ENCODE data around the gene ANO1.

The ANO1 gene

DNA sequence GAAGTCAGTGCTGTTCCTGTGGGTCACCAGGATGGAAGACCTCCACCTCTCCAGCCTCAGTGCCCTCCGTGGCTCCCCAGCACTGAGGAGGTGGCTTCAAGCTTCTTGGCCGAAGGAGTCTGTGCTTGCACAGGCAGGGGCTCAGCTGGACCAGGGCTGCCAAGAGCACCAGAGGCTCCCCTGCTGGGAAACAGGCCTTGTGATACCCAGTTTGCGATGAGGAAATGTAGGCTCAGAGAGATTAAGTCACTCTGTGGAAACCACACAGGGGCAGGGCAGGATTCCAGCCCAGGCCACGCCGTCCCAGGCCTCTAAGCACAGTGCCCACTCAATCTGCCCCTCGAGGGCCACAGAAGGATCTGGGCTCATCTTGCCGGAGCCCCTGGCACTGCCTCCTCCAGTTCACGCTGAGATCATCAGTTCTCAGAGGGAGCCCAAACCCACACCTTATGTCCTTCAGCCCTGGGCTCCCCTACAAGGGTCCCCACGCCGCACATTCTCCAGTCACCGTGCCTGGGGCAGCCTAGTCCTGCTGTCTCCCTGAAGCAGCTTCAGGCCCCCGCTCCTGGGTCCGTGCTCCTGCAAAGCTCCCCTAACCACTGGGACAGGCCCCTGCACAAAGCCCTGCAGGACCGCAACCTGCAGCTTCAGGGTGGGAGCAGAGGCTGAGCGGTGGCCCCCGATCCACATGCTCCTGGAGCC lies 21.6 kb downstream of the ANO1 start:
- DNase-seq, result no peak

DNA sequence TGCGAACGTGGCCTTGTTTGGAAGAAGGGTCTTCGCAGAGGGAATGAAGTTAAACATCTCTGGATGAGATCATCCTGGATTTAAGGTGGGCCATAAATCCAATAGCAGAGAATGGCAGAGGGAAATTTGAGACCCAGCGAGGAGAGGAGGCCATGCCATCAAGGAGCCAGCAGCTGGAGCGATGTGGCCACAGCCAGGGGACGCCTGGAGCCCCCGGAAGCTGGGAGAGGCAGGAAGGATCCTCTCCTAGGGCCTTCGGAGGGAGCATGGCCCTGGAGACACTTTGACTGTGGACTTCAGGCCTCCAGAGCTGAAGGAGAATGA lies 22.1 kb downstream of the ANO1 start:
- DNase-seq, result no peak

DNA sequence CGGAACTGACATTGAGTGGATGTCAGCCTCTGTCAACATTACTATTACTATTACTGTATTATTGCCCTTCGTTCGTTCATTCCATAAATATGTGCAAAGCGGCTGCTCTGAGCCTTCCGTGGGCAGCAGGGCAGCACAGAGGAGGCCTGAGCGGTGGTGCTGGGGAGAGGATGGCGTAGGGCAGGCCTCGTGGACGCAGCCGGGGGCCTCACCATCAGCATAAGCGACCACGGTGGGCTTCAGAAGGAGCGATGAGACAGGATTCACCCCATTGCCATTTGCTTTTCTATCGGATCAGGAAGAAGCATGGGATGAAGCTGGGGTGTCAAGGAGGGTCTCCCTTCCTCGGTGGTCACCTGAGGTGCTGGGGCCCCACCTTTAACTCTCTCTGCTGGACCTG lies 22.7 kb downstream of the ANO1 start:
- DNase-seq, result no peak

DNA sequence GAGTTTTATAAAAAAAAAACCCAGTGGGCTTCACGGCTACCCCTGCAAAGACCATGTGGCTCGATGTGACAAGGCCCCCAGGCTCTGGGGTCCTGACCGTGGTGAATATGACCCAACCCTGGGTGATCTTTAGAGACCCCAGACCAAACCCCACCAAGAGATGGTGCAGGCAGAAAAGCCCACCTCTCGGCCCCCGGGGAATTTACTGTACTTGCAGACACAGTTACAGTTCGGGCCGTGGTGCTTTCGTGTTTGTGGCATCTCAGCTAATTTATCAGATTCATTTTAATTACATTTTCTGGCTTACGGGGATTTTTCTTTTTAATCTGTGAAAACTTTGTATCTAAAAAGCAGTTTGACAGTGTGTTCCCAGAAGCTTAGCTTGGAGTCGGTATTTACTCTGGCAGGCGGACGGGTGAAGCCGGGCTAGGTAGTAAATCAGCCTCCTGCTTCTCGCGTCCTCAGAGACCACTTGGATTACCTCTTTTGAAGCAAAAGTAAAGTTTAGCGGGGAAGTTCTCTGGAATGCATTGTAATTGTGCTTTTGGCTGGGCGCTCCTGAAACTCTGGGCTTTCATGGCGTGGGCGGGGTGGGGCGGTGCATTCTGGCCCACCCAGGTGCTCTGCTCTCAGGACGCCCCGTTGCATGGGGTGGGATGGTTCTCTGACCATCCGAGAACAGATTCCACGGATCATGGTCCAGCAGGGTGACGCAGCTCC lies 25.3 kb downstream of the ANO1 start:
- DNase-seq, result no peak

DNA sequence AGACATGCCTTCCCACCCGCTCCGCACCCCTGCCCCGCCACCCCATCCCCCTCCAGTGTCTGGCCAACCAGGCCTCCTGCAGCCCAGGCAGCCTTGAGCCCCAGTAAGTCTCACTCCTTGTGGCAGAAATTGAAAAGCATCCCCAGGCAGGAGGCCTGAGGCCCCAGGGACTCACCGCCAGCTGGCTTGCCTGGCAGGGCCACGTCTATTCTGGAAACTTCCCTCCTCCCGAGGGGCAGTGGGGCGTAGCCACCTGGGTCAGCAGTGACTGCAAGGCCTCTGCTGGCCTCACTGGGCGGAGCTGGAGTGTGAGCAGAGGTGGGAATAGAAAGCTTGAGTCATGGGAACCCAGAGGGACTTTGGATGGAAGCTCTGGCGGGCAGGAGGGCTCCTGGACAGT lies 26.3 kb downstream of the ANO1 start:
- no peak for DNase-seq

DNA sequence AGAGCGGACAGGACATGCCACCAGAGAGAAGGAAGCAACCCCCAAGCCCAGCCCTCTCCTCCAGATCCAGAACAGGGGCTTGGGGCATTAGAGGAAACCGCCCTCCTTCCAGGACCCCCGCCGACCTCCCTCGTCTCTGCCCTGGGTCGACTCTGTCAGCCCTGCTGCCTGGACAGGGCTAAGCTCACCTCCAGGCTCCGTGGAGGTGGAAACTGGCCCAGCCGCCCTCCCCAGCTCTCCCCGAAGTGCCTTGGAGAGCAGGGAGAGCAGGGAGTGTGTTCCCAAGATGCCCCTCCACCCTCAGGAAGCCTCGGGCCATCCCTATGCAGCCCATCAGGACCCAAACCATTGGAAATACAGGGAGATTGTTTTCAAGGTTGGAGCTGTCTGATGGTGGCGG lies 26.8 kb downstream of the ANO1 start:
- no peak for DNase-seq

DNA sequence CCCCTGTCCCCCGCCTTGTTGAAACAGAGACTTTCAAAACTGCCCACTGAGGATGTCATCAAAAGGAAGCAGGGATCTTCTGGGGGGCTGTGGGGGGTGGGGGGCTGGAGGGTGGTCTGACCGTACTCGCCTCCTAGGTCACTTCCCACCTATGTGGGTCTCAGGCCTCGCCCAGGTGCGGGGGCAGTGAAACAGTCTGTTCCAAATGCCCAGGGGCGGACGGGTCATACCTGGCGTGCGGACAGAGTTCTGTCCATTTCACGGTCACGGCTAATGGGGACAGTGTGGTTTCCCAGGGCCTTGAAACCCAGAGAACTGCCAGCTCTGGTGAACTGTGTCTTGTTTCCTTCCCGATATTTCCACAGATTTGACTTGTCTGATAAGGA lies 27.2 kb downstream of the ANO1 start:
- no peak for DNase-seq

DNA sequence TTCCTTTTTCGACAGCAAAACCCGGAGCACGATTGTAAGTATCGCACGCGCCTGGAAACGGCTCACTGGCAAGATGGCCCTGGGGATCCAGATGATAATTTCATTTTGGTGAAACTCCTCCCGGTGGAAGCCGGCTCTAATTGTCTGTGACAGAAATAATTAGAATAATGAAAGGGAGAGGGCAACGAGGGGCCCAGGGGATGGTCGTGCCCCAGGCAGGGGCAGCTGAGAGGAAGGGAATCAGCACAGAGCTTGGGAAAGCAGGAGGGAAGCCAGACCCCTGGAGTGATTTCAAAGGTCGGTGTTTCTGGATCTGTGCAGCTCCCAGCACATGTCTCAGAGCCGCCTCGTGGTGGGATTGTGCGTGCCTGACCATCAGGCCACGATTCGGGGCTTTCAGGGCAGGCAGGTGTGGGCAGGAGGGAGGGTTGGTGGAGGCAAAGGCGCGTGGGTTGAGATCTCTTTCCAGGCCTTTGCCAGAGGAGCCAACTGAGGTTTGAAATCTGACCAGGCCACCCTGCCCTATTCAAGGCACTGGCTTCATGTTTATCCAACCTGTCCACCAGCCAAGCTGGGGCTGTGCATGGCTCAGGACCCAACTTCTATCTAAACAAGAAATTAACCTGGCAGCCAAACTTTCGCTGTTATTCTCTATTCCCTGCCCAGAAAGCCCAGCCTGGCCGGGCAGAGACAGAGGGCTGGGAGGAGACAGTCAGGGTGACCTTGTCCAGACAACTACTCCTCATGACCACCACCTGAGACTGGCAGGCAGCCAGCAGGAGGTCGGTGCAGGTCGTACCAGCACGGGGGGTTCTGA lies 27.8 kb downstream of the ANO1 start:
- DNase-seq, result no peak

DNA sequence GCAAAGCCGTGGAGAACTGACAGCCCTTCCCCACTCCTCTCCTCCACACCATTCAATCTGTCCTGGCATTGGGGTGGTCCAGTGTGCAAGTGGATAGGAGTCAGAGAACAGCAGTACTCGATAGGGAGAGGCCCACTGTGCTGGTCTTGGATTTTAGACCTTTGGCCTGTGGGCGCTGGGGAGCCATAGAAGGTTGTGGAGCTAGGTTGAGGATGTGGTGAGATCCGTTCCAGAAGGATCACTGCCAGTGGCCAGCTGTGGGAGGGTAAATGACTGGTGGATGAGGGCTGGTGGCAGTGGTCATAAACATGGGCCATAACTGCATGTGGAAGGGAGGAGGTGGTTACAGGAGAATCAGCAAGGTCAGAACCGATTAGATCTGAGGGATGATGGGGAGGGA lies 28.6 kb downstream of the ANO1 start:
- no peak for DNase-seq

DNA sequence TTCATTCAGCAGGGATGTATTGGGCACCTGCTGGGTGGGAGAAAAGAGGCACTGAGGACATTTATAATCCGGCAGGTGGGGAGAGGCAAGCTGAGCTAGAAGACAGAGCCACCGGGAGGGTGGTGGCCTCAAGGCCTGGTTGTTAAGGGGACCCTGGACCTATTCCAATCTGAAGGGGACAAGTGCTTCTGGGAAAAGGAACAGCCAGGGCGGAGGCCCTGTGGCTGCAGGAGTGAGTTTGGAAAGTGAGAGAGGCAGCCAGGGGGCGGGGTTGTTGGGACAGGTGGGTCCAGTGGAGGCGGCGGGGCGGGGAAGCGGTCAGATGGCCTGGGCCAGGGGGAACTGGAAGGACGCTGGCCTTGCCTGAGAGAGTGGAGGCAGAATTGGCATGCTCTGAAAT lies 29.1 kb downstream of the ANO1 start:
- DNase-seq, result no peak

DNA sequence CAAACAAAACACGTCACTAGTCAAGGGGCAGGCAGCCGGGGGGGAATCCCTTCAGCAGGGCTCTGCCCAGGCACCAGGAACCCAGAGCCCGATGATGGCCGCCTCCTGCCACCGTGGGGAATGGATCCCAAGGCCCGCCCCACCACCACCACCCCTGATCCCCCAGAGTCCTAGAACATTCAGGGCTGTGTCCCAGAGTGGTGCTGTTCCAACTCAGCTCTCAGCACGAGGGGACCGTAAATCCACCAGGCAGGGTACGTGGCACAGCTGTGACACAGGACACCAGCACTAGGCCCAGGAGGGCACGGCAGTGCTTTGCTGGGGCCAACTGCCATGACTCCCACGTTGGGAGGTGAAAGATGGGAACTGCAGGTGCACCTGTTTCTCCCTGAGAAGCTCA lies 29.6 kb downstream of the ANO1 start:
- DNase-seq, result no peak

DNA sequence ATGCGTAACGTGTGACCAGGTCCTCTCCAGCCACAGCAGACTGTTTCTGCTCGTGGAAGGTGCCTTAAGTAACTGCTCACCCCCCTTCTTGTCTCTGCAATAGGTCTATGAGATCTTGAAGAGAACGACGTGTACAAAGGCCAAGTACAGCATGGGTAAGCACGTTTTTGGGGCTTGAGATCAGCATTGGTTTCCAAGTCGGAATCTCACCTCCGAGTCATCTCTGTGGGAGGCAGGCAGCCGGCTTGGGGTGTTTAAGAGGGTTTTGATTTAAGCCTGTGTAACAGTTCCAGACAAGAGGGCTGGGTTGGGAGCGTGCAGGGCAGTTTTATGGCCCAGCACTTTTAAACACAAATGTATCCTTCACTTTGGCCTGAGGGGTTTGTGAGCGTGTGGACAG lies 30.1 kb downstream of the ANO1 start:
- no peak for DNase-seq

DNA sequence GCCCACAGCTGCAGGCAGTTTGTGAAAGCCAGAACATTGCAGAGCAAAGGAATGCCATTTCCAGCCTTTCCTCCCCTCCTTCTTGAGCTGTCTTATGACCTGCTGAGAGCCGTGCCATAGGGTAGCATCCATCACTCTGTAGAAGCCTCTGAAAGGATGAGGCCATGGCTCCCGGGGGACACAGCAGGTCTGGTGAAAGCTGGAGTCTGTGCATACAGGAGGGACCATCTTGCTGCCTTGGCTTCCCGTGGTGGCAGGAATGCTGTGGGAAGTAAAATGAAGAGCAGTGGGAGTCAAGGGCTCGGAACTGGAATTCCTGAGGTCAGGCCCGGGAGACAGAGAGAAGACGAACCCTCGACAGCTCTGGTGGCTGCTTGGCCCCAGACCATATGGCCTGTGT lies 30.9 kb downstream of the ANO1 start:
- no peak for DNase-seq

DNA sequence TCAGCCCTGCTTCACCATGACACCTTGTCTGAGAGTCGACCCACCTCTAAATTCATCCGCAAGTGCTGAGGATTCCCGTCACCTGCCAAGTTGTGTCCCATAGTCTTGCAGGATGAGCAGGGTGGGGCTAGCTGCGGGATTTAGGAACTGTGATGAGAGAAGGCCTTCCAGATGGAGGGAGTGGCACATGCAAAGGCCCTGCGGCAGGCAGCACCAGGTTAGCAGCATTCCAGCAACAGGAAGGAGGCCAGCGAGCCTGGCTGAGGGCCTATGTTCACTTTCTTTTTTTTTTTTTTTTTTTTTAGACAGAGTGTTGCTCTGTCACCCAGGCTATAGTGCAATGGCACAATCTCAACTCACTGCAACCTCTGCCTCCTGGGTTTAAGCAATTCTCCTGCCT lies 31.8 kb downstream of the ANO1 start:
- DNase-seq, result no peak

DNA sequence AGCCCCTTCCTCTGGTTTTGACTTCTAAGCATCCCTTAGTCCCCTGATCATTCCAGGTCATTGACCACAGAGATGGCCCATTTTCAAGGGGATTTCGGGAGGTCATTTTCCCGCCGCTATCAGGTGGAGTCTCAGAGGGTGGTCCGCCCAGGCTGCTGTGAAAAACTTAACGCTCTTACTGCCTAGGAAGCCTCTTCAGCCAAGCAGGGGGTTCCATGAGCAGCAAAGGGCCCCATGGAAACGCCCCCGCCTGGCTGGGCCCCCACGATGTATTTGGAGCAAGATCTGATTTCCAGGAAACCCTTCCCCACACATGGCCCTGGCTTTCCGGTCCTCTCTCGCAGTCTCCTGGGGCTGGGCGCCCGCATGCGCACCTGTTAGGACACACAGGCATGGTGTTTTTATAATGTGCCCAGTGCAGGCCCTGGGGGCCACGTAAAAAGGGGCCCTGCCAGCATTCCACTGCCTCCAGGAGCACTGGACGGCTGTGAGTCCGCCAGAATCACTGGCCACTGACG lies 32.5 kb downstream of the ANO1 start:
- no peak for DNase-seq

DNA sequence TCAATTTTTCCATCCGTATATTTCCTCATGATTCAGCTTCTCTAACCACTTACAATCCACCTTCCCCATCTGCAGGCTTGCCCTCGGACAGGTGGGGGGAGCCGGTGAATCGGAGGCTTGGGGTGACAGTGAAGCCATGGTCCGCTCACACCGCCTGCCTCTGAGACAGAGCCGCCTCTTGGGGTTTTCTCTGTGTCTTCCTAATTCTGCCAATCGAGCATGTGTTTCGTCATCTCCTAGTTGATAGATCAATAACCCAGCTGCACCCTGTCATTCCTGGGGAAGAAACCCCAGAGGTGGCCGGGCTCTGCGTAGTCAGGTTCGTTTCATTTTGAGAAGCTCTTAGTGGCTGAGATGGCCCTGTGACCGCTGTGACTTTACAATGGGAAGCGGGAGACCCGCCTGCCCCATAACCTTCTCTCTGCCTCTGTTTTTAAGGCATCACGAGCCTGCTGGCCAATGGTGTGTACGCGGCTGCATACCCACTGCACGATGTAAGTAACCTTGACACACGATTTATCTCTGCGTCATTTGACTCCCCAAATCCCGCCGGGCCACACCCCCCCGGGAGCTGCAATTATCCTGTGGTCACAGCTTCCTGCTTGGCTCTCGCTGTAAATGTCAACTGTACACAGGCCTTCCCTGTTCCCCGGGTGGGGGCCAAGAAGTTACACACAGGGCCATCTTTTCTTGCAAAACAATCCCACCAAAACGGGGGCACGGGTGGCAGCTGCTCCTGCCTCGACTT lies 33.3 kb downstream of the ANO1 start:
- DNase-seq, result no peak

DNA sequence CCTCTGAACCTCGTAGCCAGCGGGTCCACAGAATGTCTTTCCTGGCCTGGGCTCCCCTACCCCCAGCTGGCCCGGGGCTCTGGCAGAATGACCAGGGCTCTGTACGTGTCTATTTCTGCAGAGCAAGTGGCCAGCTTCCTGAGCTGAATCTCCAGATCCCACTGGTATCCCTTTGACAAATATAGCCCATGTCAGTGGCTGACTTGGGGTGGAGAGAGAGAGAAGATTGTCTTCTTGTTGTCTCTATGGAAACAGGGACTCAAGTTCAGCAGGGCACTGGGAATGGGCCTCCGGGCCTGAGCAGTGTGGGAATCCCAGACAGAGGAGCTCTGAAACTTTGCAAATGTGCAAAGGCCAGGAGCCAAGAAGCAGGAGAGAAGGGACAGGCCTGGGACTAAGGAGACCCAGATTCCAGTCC lies 33.9 kb downstream of the ANO1 start:
- DNase-seq, result no peak

DNA sequence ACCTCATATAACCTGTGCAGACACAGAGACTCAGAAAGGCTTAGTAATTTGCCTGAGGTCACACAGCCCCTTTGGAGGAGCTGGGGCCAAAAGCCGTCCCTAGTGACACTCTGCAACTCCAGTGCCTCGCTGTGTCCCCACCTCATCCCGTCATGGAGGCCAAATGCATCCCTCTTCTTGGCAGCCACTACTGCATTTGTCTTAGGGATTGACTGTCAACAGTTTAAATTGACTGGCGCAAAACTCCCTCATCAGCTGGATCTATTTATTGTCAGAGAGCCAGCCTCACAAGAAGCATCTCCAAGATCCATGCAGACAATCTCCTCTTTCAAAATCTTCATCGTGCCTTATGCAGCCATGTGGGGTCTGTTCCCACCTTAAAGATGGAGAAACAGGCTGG lies 35.7 kb downstream of the ANO1 start:
- DNase-seq, result no peak

DNA sequence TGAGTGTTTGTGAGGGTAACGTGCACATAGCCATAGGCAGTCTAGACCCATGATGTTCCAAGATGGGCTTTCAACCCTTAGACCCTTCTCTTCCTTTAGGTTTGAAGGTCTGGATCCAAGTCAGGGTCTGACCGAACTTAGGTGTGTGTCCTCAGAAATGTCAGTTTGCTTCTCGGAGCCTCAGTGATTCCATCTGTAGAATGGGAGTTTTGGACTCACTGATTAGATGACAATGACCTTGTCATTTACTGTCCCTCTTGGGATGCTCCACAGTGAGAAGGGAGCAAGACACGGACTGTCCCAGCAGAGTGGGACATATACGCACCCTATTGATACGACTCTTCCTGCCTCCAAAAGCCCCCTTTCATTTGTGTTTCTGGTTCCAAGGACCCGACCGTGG lies 37.7 kb downstream of the ANO1 start:
- DNase-seq, result no peak

DNA sequence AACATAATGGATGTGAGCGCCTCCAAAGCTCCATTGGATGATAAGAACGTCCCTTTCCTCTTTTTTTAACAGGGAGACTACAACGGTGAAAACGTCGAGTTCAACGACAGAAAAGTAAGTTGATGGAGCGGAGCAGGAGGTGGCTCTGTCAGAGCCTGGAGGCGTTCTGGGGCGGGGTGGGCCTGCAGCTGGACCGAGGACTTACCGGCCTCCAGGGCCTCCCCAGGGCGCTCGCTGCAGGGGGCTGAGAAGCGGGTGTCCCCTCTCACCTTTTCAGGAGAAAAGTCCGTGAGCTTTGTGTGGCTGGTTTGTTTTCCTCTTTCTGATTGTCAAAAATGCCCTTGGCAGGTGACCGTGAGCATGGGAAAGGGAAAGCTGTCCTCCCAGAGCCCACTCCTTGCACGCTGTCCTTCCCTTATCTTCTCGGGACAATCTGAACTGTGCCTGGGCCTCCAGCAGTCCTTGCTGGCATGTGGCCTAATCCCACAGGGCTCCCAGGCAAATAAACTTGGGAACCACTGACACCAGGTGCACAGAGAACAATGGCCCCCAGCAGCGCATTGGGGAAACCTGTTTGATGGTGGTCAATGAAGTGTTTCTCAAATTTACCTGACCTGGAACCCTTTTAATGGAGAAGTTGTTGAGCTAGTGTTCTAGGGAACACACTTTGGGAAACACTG lies 38.4 kb downstream of the ANO1 start:
- no peak for DNase-seq

DNA sequence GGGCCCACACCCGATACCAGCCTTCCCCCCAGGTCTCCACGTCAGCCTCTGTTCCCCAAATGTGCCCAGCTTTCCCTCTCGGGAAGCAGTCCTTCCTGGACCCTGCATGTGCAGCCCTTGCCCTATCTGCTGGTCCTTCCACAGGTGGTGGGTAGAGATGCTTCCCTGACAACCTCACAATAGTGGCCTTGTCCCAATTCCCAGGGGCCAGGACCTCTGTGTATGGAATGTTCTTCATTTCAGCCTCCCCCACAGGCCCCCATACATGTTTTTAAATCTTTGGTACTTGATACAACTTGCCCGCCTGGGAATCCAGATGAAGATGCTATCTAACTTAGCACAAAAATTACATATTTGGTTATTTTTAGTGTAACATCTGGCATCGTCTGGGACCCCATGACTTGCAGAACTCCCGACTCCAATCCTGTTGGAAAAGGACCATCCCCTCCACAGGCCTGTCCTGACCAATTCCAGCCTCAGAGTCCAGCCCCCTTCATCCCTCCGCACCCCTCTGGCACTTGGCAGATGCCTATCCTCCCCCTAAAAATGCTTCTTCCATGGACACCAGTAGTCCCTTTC lies 39.5 kb downstream of the ANO1 start:
- DNase-seq, result no peak

DNA sequence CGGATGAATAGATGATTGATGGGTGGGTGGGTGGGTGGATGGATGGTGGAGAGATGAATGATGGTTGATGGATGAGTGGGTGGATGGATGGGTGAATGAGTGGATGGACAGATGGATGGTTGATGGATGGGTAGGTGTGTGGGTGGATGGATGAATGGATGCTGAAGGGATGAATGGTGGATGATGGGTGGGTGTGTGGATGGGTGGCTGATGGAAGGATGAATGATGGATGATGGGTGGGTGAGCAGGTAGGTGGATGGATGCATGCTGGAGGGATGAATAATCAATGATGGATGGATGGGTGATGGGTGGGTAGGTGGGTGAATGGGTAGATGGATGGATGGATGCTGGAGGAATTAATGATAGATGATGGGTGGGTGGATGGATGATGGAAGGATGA lies 40.5 kb downstream of the ANO1 start:
- DNase-seq, result no peak

All from NCI-H1694 (cell line).